ENCODE results near the gene ALDOC.

ALDOC gene

DNA sequence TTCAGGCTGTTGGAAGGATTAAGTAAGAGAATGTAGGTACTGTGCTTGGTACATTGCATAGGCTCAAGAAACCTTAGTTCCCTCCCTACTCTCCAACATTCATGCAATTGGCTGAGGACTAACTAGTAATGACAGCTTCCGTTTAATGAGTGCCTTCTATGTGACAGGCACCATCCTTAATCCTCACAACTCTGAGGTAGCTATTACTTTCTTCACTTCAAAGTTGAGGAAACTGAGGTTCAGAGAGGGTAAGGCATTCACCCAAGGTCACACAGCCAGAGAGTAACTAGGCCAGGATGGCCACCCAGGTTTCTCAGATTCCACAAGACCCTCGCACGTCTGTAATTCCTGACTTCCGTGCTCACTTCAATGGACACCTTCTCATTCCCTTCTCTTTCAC is 46.4 kb downstream of the ALDOC start:
- DNase-seq, result no peak

DNA sequence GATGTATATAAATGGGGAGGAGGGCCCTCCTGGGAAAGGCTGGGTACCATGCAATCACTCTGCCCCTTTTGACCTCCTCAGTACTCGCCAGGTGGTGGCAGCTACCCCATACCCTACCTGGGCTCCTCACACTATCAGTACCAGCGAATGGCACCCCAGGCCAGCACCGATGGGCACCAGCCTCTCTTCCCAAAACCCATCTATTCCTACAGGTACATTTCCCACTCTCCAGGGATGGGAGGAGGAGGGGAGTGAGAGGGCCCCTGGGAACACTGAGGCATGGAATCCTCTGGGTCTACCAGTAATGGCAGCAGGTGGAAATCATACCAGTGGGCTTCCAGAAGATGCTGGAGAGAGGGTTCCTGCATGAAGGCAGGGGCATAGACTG is 47.7 kb downstream of the ALDOC start:
- DNase-seq, result no peak

DNA sequence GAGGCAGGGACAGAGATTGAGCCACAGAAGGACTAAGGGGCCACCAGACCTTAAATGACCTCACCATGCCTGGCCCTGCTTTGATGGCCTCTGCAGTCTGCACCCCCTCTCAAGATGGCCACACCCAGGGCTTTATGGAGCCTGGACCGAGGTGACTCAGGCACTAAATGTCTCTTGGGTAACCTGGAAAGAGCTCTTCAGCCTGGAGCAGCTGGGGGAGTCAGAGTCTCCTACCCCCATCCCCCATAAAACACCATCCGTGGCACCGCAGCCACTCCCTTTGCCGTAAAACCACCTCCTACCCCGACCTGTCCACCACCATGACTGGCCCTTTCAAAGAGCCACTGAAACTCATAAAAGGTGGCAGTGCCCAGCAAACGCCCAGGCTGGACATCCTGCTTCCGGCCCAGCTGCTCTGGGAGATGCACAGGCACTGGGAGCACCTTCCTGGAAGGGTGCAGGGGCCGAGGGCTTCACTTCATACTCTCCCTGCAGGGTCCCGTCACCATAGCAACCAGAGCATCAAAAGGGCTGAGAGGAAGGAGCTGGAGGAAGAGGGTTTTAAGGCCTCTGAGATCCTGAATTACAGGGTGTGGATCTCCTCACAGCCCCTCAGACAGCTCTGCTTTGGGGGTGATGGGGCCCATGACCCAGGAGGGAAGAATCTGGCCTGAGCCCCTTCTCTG is 48.2 kb downstream of the ALDOC start:
- DNase-seq, result no peak

DNA sequence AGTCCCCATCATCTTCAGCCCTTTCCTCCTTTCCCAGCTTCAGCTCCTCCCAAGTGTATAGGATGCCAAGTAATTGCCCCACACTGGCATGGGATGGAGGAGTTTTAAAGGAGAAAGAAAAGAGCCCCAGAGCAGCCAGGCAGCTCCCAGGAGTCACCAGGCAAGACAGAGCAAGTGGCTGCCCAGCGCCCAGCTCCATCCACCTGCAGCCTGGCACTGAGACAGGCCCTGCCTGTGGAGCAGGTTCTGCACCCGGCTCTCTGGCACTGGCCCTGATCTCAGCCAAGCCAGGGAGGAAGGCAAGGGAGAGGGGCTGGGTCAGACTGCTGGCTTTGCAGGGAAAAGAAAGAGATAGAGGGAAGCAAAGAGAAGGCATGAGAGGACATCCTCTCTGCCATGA is 48.8 kb downstream of the ALDOC start:
- no peak for DNase-seq

DNA sequence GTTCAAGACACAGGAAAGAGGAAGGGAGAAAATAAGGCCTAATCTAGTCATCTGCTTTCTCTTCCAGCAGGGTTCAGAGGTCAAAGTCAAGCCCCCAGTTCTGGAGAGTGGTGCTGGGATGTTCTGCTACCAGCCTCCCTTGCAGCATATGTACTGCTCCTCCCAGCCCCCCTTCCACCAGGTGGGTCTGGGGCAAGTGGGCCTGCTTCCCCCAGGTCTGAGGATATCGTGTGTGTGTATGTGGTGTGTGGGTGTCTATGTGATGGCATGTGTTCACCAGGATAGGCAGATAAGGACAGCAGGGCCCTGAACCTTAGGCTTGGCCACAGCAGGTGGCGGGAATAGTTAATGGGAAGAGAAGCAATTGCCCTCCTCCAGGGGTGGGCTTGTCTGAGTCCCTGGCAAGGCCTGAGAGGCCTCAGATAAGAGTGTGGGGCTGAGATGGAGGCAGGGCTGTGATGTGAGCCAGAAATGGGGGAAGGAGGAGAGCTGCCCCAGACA is 49.5 kb downstream of the ALDOC start:
- no peak for DNase-seq

DNA sequence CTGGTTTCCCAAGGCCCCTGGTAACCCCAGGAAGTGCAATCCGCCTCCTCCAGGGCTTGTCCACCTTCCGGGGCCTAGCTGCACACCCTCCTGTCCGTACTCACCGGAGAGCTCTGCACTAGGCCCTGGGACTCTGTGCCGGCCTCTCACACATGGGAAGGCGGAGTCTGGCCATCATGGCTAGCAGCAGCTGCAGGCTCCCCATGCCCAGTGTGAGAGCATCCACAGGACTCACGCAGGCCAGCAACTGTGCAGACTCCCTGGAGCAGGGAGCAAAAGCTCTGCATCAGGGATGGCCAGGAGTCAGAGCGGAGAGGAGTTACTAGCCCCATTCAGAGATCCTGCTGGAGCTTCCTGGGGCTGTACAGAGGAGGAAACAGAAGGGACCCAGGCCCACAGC is 50.3 kb downstream of the ALDOC start:
- DNase-seq, result no peak

DNA sequence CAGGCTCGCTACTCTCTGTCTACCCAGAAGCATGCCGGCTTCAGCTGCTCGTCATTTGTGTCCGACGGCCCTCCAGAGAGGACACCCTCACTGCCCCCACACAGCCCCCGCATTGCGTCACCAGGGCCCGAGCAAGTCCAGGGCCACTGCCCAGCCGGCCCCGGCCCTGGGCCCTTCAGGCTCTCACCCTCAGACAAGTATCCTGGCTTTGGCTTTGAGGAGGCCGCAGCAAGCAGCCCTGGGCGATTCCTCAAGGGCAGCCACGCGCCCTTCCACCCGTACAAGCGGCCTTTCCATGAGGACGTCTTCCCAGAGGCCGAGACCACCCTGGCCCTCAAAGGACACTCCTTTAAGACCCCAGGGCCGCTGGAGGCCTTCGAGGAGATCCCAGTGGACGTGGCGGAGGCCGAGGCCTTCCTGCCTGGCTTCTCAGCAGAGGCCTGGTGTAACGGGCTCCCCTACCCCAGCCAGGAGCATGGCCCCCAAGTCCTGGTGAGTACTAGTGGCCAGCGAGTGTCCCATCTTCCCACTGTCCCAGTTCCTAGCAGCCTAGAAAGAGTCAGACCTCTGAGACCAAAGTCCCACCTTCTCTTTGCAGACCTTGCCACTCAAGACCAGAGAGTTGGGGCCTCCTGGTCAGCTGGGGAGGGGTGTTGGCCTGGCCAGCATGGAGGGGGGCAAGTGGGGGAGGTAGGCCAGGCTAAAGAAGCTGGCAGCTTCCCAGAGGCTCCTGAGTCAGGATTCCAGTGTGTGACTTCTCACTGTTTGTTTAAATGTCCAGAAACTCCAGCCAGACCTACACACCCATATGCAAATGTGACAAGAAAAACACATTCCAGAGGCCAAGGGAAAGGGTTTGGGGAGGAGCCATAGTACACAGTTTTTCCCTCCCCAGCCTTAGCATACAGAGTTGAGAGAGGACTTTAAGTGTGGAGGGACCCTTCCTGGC is 51.9 kb downstream of the ALDOC start:
- DNase-seq, result no peak

DNA sequence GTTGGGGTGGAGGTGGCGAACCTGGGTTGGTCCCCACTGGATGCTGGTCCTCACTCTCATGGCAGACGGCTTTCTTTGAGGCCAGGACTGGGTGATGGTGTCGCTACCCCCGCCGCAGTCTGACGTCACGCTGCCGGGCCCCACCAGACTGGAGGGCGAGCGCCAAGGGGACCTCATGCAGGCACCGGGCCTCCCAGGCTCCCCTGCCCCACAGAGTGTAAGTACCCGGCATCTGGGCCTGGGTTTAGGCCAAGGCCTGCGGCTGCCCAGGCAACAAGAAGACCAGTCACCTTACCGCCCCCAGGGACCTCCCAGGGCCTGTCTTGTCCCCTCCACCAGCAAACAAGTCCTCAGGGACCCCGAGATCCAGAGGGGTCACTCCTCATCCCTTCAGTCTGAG is 52.8 kb downstream of the ALDOC start:
- DNase-seq, result no peak

DNA sequence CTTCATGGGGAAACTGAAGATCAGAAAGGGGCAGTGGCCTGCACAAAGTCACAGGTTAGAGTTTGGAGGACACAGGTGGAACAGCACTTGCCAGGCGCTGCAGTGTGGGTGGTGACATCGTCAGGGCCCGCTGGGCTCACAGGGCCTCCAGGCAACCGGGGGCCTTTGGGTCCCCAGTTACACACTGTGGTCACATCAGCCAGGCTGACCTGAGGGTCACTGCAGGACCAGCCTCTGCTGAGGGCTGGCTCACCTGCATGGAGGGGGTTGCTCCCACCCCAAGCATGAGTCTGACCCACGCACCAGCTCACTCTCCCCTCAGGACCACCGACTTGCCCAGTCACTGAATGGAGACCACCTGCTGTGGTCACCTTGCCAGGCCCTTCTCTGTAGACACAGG is 53.5 kb downstream of the ALDOC start:
- DNase-seq, result no peak
